Adrenal gland (tissue), 12 donors: Measurements from ENCODE around the gene LIMS2. TPM values are rescaled to one million over a fixed set of nuclear protein-coding genes. Genes with fewer than 3 reads are reported as not detected.

Experiments used
- DNase-seq, 7 donors: peaks; one replicate each; pipeline ENCODE4 v3.0.0-alpha.2; 2019 to 2020
- H3K27ac ChIP-seq, 5 donors: fragments of 200-600 bp; sonication (generic) in 4 of 5; 1 replicate in 3 of 5; 2 replicates in 2 of 5; pipeline versions ENCODE4 v1.5.1 to v1.8.0; 2016 to 2020; ENCODE audit warnings: mild to moderate bottlenecking in 1 of 5
- H3K27me3 ChIP-seq: fragments of 200-600 bp; 2 replicates; pipeline ENCODE4 v1.8.0; 2021
- H3K36me3 ChIP-seq, 2 donors: fragments of 200-600 bp; replicated peaks in 1 of 2; 1 replicate in 1 of 2; 2 replicates in 1 of 2; pipeline versions ENCODE4 v1.5.1 to v1.8.0; 2018 to 2022
- H3K4me1 ChIP-seq, 2 donors: fragments of 200-600 bp; replicated peaks in 1 of 2; 1 replicate in 1 of 2; 2 replicates in 1 of 2; pipeline versions ENCODE4 v1.5.1 to v1.8.0; 2018 to 2021
- H3K4me3 ChIP-seq, 4 donors: fragments of 200-600 bp; sonication (generic) in 3 of 4; one replicate each; pipeline ENCODE4 v1.5.1; 2016 to 2018
- H3K9me3 ChIP-seq, 3 donors: fragments of 200-600 bp; sonication (generic) in 1 of 3; replicated peaks in 1 of 3; 1 replicate in 2 of 3; 2 replicates in 1 of 3; pipeline versions ENCODE4 v1.5.1 to v1.8.0; 2016 to 2021
- CTCF ChIP-seq, 6 experiments: fragments of 450-650 bp in 4 of 6; fragments of 200-600 bp in 2 of 6; sonication (generic) in 1 of 6; IDR thresholded peaks; 1 replicate in 5 of 6; 2 replicates in 1 of 6; pipeline versions ENCODE4 v1.5.1 to v1.8.0; 2016 to 2021; ENCODE audit warnings: antibody characterized with exemption in 6 of 6, mild to moderate bottlenecking in 2 of 6, moderate library complexity in 1 of 6
- POLR2A ChIP-seq, 2 donors: fragments of 450-650 bp; IDR thresholded peaks; one replicate each; pipeline ENCODE4 v1.6.1; 2017; ENCODE audit warnings: antibody characterized with exemption in 2 of 2, mild to moderate bottlenecking in 2 of 2, moderate library complexity in 1 of 2
- WGBS, 4 donors: extraction: QIAGEN DNeasy Blood & Tissue Kit in 2 of 4; methylation state at CpG; one replicate each; pipeline versions ENCODE4 v1.1.5 to v1.1.7; 2013 to 2017; 5-methylcytosine and 5-hydroxymethylcytosine counted together
- intact Hi-C, 2 donors: fragments of 100-400 bp; cut with DNase I; formaldehyde crosslinking; loops; one replicate each; pipeline versions ENCODE4 v1.14.1 to v1.15.0; 2022 to 2023
- polyA plus RNA-seq, 3 donors: library from polyadenylated mRNA; stranded (reverse); fragments of 200-250 nt in 2 of 3; fragments of 350-450 nt in 1 of 3; fragmentation: Illumina TruSeq in 1 of 3; extraction: RNeasy Lipid Tissue Mini Kit (QIAGEN cat#74804) in 1 of 3; gene quantifications; one replicate each; pipeline ENCODE4 v1.2.3, GENCODE V29; 2013 to 2014
- total RNA-seq, 9 donors: library from RNA; depleted of rRNA in 4 of 9; stranded (reverse); fragments of >200 nt in 4 of 9; fragments of 120-200 nt in 1 of 9; fragmentation: NEBNext Ultra II Directional in 1 of 9; extraction: Animal tissue kit (Norgen Biotek cat#: 25700) in 1 of 9; gene quantifications; one replicate each; pipeline versions ENCODE4 v1.1.0 to v1.2.4, GENCODE V29; 2013 to 2023
- donor health status: healthy with polysubstance abuse.
- donor health status: Bipolar disorder and iron deficiency.
- donor health status: DM: yes; HTN: yes; CAD: no.
- donor health status: DM: no; HTN: no; CAD: no.
- donor health status: DM: no; HTN: no; CAD: no.
- donor health status: DM: yes; HTN: yes; CAD: no.

LIMS2 gene
- total and polyA plus RNA-seq, 12 donors: 1.4 to 142 (median 16.1) TPM

GRCh38 chr2:127650041-127650784 lies 25.1 kb downstream of the LIMS2 start:
- no peaks in the 10 kb centered on the region for H3K9me3 ChIP-seq

GRCh38 chr2:127649684-127650040 lies 25.7 kb downstream of the LIMS2 start:
- Histone ChIP-seq H3K9me3 (no peaks in the 10 kb centered on the region), H3K27me3 (no peaks in the 10 kb centered on the region), H3K36me3 (no peaks in the 10 kb centered on the region), H3K27ac (peak overlapping the region in 1 of 5 donors; percentile 31), H3K4me1 (peaks cover 0 to 9% of the 10 kb centered on the region in 2 donors), H3K4me3 (no peak overlapping the region)
- peak; percentile 85 to 94 (median 89) for DNase-seq
- WGBS, 4 donors: 2 to 18% (median 6%) methylated on average over 4 to 7 of the region's 7 CpGs
- intact Hi-C loops: loop anchor here in 1 of 2 donors (5.0 kb wide), 1 partner anchor 57 kb away; no protein-coding TSS in a partner anchor
- TF ChIP-seq CTCF (IDR thresholded peaks at IDR 0.05) (peak; percentile 65 to 89 (median 80)), POLR2A (IDR thresholded peaks at IDR 0.05) (no peak)

More at GRCh38 chr2:127650041-127650784, 25.1 kb downstream of the LIMS2 start:
- DNase-seq: no peak
- H3K4me1 ChIP-seq: peaks cover 0 to 9% of the 10 kb centered on the region in 2 donors
- H3K36me3 ChIP-seq: no peaks in the 10 kb centered on the region
- peak overlapping the region in 1 of 5 donors; percentile 31 for H3K27ac ChIP-seq
- TF ChIP-seq CTCF (IDR thresholded peaks at IDR 0.05) (peak in 1 of 6 experiments; percentile 26), POLR2A (IDR thresholded peaks at IDR 0.05) (no peak)
- intact Hi-C loops: no loop called here
- 67 to 85% (median 69%) methylated on average over 2 to 17 of the region's 17 CpGs for WGBS, 4 donors
- no peaks in the 10 kb centered on the region for H3K27me3 ChIP-seq
- H3K4me3 ChIP-seq: no peak overlapping the region

- no peak overlapping the region for H3K4me3 ChIP-seq
- H3K36me3 ChIP-seq: no peaks in the 10 kb centered on the region
- 69 to 77% (median 71%) methylated on average over 5 to 12 of the region's 12 CpGs for WGBS, 4 donors
- H3K27me3 ChIP-seq: no peaks in the 10 kb centered on the region
- TF ChIP-seq POLR2A (IDR thresholded peaks at IDR 0.05) (no peak), CTCF (IDR thresholded peaks at IDR 0.05) (no peak)
- peak in 1 of 7 donors; percentile 58 for DNase-seq
- peaks cover 0 to 9% of the 10 kb centered on the region in 2 donors for H3K4me1 ChIP-seq
- H3K27ac ChIP-seq: peak overlapping the region in 1 of 5 donors; percentile 31
- H3K9me3 ChIP-seq: no peaks in the 10 kb centered on the region
- intact Hi-C loops: loop anchor here in 1 of 2 donors (5.0 kb wide), 1 partner anchor 57 kb away; no protein-coding TSS in a partner anchor
These were observed 26.2 kb downstream of the LIMS2 start for GRCh38 chr2:127649100-127649611.

GRCh38 chr2:127648321-127648720 lies 27.0 kb downstream of the LIMS2 start:
- TF ChIP-seq CTCF (IDR thresholded peaks at IDR 0.05): no peak
- TF ChIP-seq POLR2A (IDR thresholded peaks at IDR 0.05): no peak
- Histone ChIP-seq H3K4me3 (no peak overlapping the region), H3K4me1 (peaks cover 0 to 9% of the 10 kb centered on the region in 2 donors), H3K36me3 (no peaks in the 10 kb centered on the region), H3K27ac (no peak overlapping the region), H3K27me3 (no peaks in the 10 kb centered on the region), H3K9me3 (no peaks in the 10 kb centered on the region)
- 88 to 96% (median 91%) methylated on average over 3 to 6 of the region's 6 CpGs for WGBS, 4 donors
- DNase-seq: no peak
- intact Hi-C loops: loop anchor here in 1 of 2 donors (5.0 kb wide), 1 partner anchor 56 kb away; no protein-coding TSS in a partner anchor
